SH-SY5Y (cell line): ENCODE measurements around the gene CAMKK2.

Experiments
- GATA2 ChIP-seq: IDR thresholded peaks from 2 replicates; pipeline ENCODE4 v1.6.1; 2011; ENCODE audit warnings: mild to moderate bottlenecking, low read depth, low read length
- GATA3 ChIP-seq: IDR thresholded peaks from 2 replicates; pipeline ENCODE4 v1.6.1; 2011; ENCODE audit warnings: low read depth, mild to moderate bottlenecking, low read length, moderate library complexity

- TF ChIP-seq GATA2 (peak; percentile 64), GATA3 (no peak)
These were observed 77.7 kb downstream of the CAMKK2 start for GRCh38 chr12:121218588-121219352.
